Colonic mucosa (tissue), 4 donors: Measurements from ENCODE around the gene MSI2. TPM values are rescaled to one million over a fixed set of nuclear protein-coding genes. Genes with fewer than 3 reads are reported as not detected.

Experiments used
- DNase-seq: peaks from one replicate; pipeline ENCODE4 v3.0.0-alpha.2; 2020
- H3K27ac ChIP-seq: fragments of 200-600 bp; one replicate; pipeline ENCODE4 v1.8.0; 2021
- H3K27me3 ChIP-seq: fragments of 200-600 bp; one replicate; pipeline ENCODE4 v1.8.0; 2021
- H3K36me3 ChIP-seq: fragments of 200-600 bp; one replicate; pipeline ENCODE4 v1.8.0; 2021
- H3K4me1 ChIP-seq: fragments of 200-600 bp; one replicate; pipeline ENCODE4 v1.8.0; 2021; ENCODE audit warnings: mild to moderate bottlenecking
- H3K4me3 ChIP-seq: fragments of 200-600 bp; one replicate; pipeline ENCODE4 v1.8.0; 2021
- H3K9ac ChIP-seq, 2 donors: one replicate each; pipeline ENCODE4 v1.7.0; 2013; ENCODE audit warnings: control low read depth in 2 of 2, low read depth in 2 of 2, low read length in 2 of 2
- H3K9me3 ChIP-seq: fragments of 200-600 bp; one replicate; pipeline ENCODE4 v1.8.0; 2021
- CTCF ChIP-seq: fragments of 200-600 bp; IDR thresholded peaks from one replicate; pipeline ENCODE4 v1.8.0; 2022; ENCODE audit warnings: antibody characterized with exemption, mild to moderate bottlenecking
- intact Hi-C: fragments of 100-400 bp; cut with DNase I; formaldehyde crosslinking; loops from one replicate; pipeline ENCODE4 v1.14.1; 2022
- total RNA-seq, 2 donors: library from RNA; stranded (reverse); fragmentation: NEBNext Ultra II Directional in 1 of 2; extraction: Animal tissue kit (Norgen Biotek cat#: 25700) in 1 of 2; gene quantifications; one replicate each; pipeline ENCODE4 v1.2.1, GENCODE V29; 2021
- donor health status: healthy.
- donor health status: DM: no; HTN: no; CAD: no.
- donor health status: DM: no; HTN: no; CAD: no.

The MSI2 gene
- total RNA-seq, 2 donors from 2014 or later, result 61.6 to 75.4 TPM

- no peak for TF ChIP-seq CTCF
- DNase-seq, result no peak
- Histone ChIP-seq H3K36me3 (no peaks in the 10 kb centered on the region), H3K4me3 (no peak overlapping the region), H3K9me3 (no peaks in the 10 kb centered on the region), H3K27ac (no peak overlapping the region), H3K4me1 (no peaks in the 10 kb centered on the region), H3K27me3 (no peaks in the 10 kb centered on the region), H3K9ac (no peak overlapping the region)
- intact Hi-C loops, result no loop called here
Observed at GRCh38 chr17:57355090-57355859, 99.0 kb downstream of the MSI2 start.

GRCh38 chr17:57356153-57356718 lies 99.9 kb downstream of the MSI2 start:
- H3K27ac ChIP-seq, result no peak overlapping the region
- no peaks in the 10 kb centered on the region for H3K9me3 ChIP-seq
- intact Hi-C loops, result no loop called here
- no peaks in the 10 kb centered on the region for H3K36me3 ChIP-seq
- H3K4me1 ChIP-seq, result no peaks in the 10 kb centered on the region
- no peak for DNase-seq
- no peaks in the 10 kb centered on the region for H3K27me3 ChIP-seq
- no peak for TF ChIP-seq CTCF
- H3K4me3 ChIP-seq, result no peak overlapping the region
- no peak overlapping the region for H3K9ac ChIP-seq

- no peak for DNase-seq
- Histone ChIP-seq H3K4me3 (no peak overlapping the region), H3K36me3 (no peaks in the 10 kb centered on the region), H3K9me3 (no peaks in the 10 kb centered on the region), H3K27ac (no peak overlapping the region), H3K27me3 (no peaks in the 10 kb centered on the region), H3K9ac (no peak overlapping the region), H3K4me1 (no peaks in the 10 kb centered on the region)
- TF ChIP-seq CTCF, result no peak
- intact Hi-C loops, result no loop called here
Observed at GRCh38 chr17:57356719-57357391, 100.5 kb downstream of the MSI2 start.

- Histone ChIP-seq H3K4me3 (no peak overlapping the region), H3K27me3 (no peaks in the 10 kb centered on the region), H3K9me3 (no peaks in the 10 kb centered on the region), H3K4me1 (no peaks in the 10 kb centered on the region), H3K27ac (no peak overlapping the region), H3K9ac (no peak overlapping the region), H3K36me3 (no peaks in the 10 kb centered on the region)
- no peak for DNase-seq
- no peak for TF ChIP-seq CTCF
- intact Hi-C loops, result no loop called here
Observed at GRCh38 chr17:57357392-57357784, 101.1 kb downstream of the MSI2 start.

GRCh38 chr17:57357830-57358430 lies 101.6 kb downstream of the MSI2 start:
- no peak for DNase-seq
- intact Hi-C loops, result no loop called here
- Histone ChIP-seq H3K4me3 (no peak overlapping the region), H3K9ac (no peak overlapping the region), H3K27me3 (no peaks in the 10 kb centered on the region), H3K36me3 (no peaks in the 10 kb centered on the region), H3K9me3 (no peaks in the 10 kb centered on the region), H3K27ac (no peak overlapping the region), H3K4me1 (no peaks in the 10 kb centered on the region)
- no peak for TF ChIP-seq CTCF
